Smooth muscle cell (in vitro differentiated cells): ENCODE measurements around the gene SELENOT. TPM values are rescaled to one million over a fixed set of nuclear protein-coding genes. Genes with fewer than 3 reads are reported as not detected.

Experiments used
- DNase-seq: peaks from one replicate; lab custom pipeline; 2025; ENCODE audit not compliant: unreplicated experiment; lab: John Stamatoyannopoulos, UW
- H2AFZ ChIP-seq: fragments of 200-600 bp; sonication (generic); 2 replicates; pipeline ENCODE4 v1.6.0; 2016; ENCODE audit warnings: antibody characterized with exemption, low read depth, mild to moderate bottlenecking
- H3F3A ChIP-seq: fragments of 200-600 bp; sonication (generic); 2 replicates; pipeline ENCODE4 v1.6.0; 2017; ENCODE audit warnings: antibody characterized with exemption, low read depth
- H3K27ac ChIP-seq: fragments of 200-600 bp; sonication (generic); 2 replicates; pipeline ENCODE4 v1.5.1; 2016; ENCODE audit warnings: low read depth, mild to moderate bottlenecking
- H3K27me3 ChIP-seq: fragments of 200-600 bp; sonication (generic); 2 replicates; pipeline ENCODE4 v1.6.1; 2016; ENCODE audit warnings: low read depth, mild to moderate bottlenecking
- H3K36me3 ChIP-seq: fragments of 200-600 bp; sonication (generic); 2 replicates; pipeline ENCODE4 v1.5.1; 2016; ENCODE audit warnings: low read depth
- H3K4me1 ChIP-seq: fragments of 200-600 bp; sonication (generic); 2 replicates; pipeline ENCODE4 v1.5.1; 2016; ENCODE audit warnings: low read depth
- H3K4me2 ChIP-seq: fragments of 200-600 bp; sonication (generic); 2 replicates; pipeline ENCODE4 v1.6.0; 2016; ENCODE audit warnings: mild to moderate bottlenecking
- H3K4me3 ChIP-seq: fragments of 200-600 bp; sonication (generic); 2 replicates; pipeline ENCODE4 v1.5.1; 2016; ENCODE audit warnings: mild to moderate bottlenecking
- H3K79me2 ChIP-seq: fragments of 200-600 bp; sonication (generic); 2 replicates; pipeline ENCODE4 v1.6.0; 2016; ENCODE audit warnings: low read depth, mild to moderate bottlenecking
- H3K9ac ChIP-seq: fragments of 200-600 bp; sonication (generic); 2 replicates; pipeline ENCODE4 v1.6.0; 2016; ENCODE audit warnings: low read depth
- H3K9me3 ChIP-seq: fragments of 200-600 bp; sonication (generic); replicated peaks from 2 replicates; pipeline ENCODE4 v1.5.1; 2016; ENCODE audit warnings: low read depth
- H4K20me1 ChIP-seq: fragments of 200-600 bp; sonication (generic); 2 replicates; pipeline ENCODE4 v1.6.0; 2016; ENCODE audit warnings: low read depth
- CTCF ChIP-seq: fragments of 200-600 bp; sonication (generic); IDR thresholded peaks from 2 replicates; pipeline ENCODE4 v1.5.1; 2017; ENCODE audit warnings: borderline replicate concordance, mild to moderate bottlenecking, antibody characterized with exemption; ENCODE audit not compliant: insufficient read depth, poor library complexity, severe bottlenecking
- WGBS: methylation state at CpG from one replicate; pipeline ENCODE4 v1.1.7; 2016; ENCODE audit warnings: low lambda C conversion rate; 5-methylcytosine and 5-hydroxymethylcytosine counted together
- polyA plus RNA-seq: library from polyadenylated mRNA; unstranded; fragments of >200 nt; fragmentation: Nextera tagmentation; extraction: Ambion mirVana; gene quantifications from 2 replicates; pipeline ENCODE4 v1.2.1, GENCODE V29; 2016
- total RNA-seq: library from RNA; depleted of rRNA; stranded (reverse); fragments of >200 nt; gene quantifications from 2 replicates; pipeline ENCODE4 v1.2.3, GENCODE V29; 2014

SELENOT gene
- total and polyA plus RNA-seq, 2 experiments from 2014 or later, result 92.5 to 128 TPM

DNA sequence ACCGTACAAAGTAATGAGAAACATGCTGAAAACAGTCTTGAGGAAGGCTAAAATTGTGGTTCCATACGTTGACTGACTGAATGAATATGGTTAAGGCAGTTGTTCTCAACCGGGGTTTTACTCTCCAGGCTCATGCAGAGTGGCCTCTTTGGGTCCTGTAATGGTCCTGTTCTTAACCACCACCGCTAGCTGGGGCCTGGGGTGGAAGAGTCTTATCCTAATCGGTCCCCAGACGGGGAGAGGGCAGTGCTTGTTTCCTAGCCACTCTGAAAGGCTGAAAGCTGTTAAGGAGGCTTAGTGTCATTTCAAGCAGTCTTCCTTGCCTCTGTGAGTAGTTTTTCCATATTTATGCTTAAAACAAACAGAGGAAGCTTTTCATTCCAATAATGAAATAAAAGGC, 32.0 kb downstream of the SELENOT start:
- WGBS, result 44% methylated on average over 6 of the region's 6 CpGs
- Histone ChIP-seq H3F3A (no peaks in the 10 kb centered on the region), H3K79me2 (no peaks in the 10 kb centered on the region), H4K20me1 (no peaks in the 10 kb centered on the region), H3K9me3 (no peaks in the 10 kb centered on the region), H3K4me3 (no peak overlapping the region), H3K9ac (no peak overlapping the region), H3K4me1 (peaks cover 8% of the 10 kb centered on the region), H3K36me3 (no peaks in the 10 kb centered on the region), H3K4me2 (no peak overlapping the region), H3K27ac (no peak overlapping the region), H2AFZ (no peak overlapping the region), H3K27me3 (no peaks in the 10 kb centered on the region)
- no peak for TF ChIP-seq CTCF
- DNase-seq, result no peak

- H3K4me3 ChIP-seq, result no peak overlapping the region
- H3K79me2 ChIP-seq, result no peaks in the 10 kb centered on the region
- no peak overlapping the region for H3K27ac ChIP-seq
- no peaks in the 10 kb centered on the region for H3K9me3 ChIP-seq
- 72% methylated on average over 1 of the region's 1 CpG for WGBS
- TF ChIP-seq CTCF, result no peak
- H3F3A ChIP-seq, result no peaks in the 10 kb centered on the region
- H3K4me2 ChIP-seq, result no peak overlapping the region
- H3K27me3 ChIP-seq, result no peaks in the 10 kb centered on the region
- H3K4me1 ChIP-seq, result peaks cover 8% of the 10 kb centered on the region
- H3K36me3 ChIP-seq, result no peaks in the 10 kb centered on the region
- H4K20me1 ChIP-seq, result no peaks in the 10 kb centered on the region
- H3K9ac ChIP-seq, result no peak overlapping the region
- DNase-seq, result no peak
- no peak overlapping the region for H2AFZ ChIP-seq
Measured at GRCh38 chr3:150635526-150635925, 32.4 kb downstream of the SELENOT start.

DNA sequence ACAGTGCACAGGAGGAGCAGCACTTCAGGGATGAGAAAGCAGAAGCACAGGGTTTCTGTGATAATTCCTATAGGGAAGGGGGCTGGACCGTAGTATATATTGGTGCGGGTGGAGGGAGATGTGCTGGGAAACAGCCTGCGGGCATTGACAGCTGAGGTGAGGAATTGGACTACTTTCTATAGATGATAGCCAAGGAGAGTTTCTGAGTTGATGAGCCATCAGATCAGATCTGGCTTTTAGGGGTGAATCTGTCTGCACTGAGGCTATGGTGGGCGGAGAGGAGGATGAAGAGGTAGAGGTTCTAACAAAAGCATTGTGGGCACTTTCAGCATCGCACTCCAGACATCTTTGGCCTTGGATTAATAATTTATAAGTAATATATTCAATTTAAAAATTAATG, 33.1 kb downstream of the SELENOT start:
- no peak overlapping the region for H3K9ac ChIP-seq
- H3K4me3 ChIP-seq, result no peak overlapping the region
- no peak overlapping the region for H3K4me2 ChIP-seq
- 93% methylated on average over 5 of the region's 5 CpGs for WGBS
- no peaks in the 10 kb centered on the region for H3F3A ChIP-seq
- no peaks in the 10 kb centered on the region for H3K9me3 ChIP-seq
- no peak for DNase-seq
- no peak overlapping the region for H3K27ac ChIP-seq
- H3K27me3 ChIP-seq, result no peaks in the 10 kb centered on the region
- no peak overlapping the region for H2AFZ ChIP-seq
- no peaks in the 10 kb centered on the region for H4K20me1 ChIP-seq
- no peaks in the 10 kb centered on the region for H3K79me2 ChIP-seq
- H3K4me1 ChIP-seq, result peaks cover 8% of the 10 kb centered on the region
- H3K36me3 ChIP-seq, result no peaks in the 10 kb centered on the region
- TF ChIP-seq CTCF, result no peak

DNA sequence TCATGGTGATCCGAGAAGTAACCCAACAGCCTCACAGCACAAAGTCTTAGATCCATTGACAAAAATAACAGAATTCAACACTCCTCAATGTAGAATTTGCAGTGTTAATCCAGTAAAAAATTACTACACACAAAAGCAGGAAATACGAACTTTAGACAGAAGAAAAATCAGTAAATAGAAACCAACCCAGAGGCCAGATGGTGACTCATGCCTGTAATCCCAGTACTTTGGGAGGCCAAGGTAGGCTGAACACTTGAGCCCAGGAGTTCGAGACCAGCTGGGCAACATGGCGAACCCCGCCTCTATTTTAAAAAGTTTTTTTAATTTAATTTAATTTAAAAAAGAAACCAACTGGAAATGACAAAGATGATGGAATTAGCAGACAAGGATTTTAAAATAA, 36.1 kb downstream of the SELENOT start:
- Histone ChIP-seq H3K27ac (no peak overlapping the region), H4K20me1 (no peaks in the 10 kb centered on the region), H3K27me3 (no peaks in the 10 kb centered on the region), H3K4me2 (no peak overlapping the region), H3F3A (no peaks in the 10 kb centered on the region), H3K36me3 (no peaks in the 10 kb centered on the region), H3K9ac (no peak overlapping the region), H3K4me3 (no peak overlapping the region), H3K4me1 (peaks cover 8% of the 10 kb centered on the region), H2AFZ (no peak overlapping the region), H3K79me2 (no peaks in the 10 kb centered on the region), H3K9me3 (no peaks in the 10 kb centered on the region)
- TF ChIP-seq CTCF, result no peak
- DNase-seq, result no peak
- 89% methylated on average over 5 of the region's 5 CpGs for WGBS
